ENCODE measurements around the gene MAP7D1.

The MAP7D1 gene

DNA sequence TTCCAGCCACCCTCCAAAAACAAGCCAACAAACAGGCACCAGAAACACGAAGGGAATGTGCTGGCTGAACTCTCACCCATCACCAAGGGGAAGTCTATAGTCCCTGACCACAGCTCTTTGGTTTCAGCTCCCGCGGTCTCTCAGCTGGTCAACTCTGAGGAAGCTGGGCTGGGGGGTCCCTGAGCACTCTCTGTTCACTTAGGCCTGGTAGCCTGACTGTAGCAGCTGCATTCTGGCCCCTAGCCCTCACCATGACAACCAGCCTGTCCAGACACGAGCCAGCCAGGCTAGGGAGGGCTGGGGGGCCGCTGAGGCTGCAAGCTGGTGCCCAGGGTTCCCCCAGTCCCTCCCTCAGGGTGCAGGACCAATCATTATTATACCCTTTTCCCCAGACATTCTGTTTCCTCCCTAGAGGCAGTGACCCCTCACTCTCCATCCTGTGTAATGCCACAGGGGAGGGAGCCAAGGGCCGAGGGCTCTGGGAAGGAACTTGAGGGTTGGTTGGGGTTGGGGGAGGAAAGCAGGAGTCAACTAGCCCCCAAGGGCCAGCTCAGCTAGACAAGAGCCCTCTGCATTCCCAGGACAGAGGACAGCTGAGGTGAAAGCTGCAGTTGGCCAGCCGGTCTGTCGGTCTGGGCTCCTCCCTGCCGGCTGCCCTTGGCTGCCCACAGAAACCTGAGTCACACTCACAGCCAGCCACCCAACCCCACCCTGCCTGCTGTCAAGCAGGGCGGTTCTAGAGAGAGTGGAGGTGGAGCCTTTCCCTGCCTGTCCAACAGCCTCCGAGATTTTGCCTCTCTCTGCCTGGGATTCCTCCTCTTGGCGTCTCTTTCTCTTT is 5.4 kb upstream of the MAP7D1 start:
- peak; percentile 92 for DNase-seq (ENCODE audit: low read depth)
- peak overlapping the region; percentile 27 for H3K4me3 ChIP-seq (ENCODE audit: low read depth, low read length)
- TF ChIP-seq, protein P1, sequence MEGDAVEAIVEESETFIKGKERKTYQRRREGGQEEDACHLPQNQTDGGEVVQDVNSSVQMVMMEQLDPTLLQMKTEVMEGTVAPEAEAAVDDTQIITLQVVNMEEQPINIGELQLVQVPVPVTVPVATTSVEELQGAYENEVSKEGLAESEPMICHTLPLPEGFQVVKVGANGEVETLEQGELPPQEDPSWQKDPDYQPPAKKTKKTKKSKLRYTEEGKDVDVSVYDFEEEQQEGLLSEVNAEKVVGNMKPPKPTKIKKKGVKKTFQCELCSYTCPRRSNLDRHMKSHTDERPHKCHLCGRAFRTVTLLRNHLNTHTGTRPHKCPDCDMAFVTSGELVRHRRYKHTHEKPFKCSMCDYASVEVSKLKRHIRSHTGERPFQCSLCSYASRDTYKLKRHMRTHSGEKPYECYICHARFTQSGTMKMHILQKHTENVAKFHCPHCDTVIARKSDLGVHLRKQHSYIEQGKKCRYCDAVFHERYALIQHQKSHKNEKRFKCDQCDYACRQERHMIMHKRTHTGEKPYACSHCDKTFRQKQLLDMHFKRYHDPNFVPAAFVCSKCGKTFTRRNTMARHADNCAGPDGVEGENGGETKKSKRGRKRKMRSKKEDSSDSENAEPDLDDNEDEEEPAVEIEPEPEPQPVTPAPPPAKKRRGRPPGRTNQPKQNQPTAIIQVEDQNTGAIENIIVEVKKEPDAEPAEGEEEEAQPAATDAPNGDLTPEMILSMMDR (IDR thresholded peaks at IDR 0.05; ENCODE audit: insufficient read depth, low read depth, low read length, missing control alignments): no peak

DNA sequence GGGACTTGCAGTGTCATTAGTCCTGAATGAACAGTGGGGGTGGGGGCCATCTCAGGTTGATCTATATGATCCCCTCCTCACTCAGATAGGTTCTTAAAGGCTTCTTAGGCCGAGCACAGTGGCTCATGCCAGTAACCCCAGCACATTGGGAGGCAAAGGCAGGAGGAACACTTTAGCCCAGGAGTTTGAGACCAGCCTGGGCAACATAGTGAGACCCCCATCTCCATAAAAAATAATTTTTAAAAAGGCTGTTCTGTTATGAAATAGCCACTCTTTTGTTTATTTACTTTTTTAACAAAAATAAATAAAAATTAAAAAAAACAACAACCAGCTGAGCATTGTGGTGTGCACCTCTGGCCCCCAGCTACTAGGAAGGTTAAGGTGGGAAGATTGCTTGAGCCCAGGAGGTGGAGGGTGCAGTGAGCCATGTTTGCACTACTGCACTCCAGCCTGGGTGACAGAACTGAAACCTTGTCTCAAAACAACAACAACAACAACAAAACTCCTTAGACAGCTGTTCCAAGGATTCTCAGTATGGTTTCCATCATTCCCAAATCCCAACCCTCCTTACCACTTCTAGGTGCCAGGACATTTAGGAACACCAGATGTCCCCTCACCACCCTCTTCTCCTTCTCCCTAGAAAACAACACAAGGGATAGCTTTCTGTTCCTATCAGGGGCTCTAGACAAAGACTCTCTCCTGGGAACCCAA is 4.7 kb upstream of the MAP7D1 start:
- H3K4me3 ChIP-seq (ENCODE audit: low read depth, low read length): peak overlapping the region; percentile 2; the same call in 1 of the 2 replicates
- TF ChIP-seq, protein P1 (IDR thresholded peaks at IDR 0.05; ENCODE audit: insufficient read depth, low read depth, low read length, missing control alignments): no peak
- no peak for DNase-seq (ENCODE audit: low read depth)

DNA sequence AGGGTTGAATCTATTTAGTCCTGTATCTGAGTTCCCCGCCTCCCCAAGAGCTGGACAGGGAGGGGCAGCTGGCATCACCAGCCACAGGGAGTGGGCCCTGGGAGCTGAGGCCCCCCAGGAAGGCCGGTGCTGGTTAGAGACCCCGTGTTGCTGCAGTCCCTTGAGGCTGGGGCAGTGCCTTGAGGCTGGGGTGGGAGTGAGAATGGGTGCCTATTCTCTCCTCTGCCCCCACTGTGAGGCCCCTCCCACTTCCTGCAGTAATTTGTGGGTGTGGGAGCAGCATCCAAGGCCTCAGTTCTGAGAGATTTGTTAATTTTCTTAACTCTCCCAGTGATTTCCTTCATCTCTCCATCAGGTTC is 4.1 kb upstream of the MAP7D1 start:
- peak; percentile 49 for DNase-seq (ENCODE audit: low read depth)
- TF ChIP-seq, protein P1 (IDR thresholded peaks at IDR 0.05; ENCODE audit: insufficient read depth, low read depth, low read length, missing control alignments): no peak

DNA sequence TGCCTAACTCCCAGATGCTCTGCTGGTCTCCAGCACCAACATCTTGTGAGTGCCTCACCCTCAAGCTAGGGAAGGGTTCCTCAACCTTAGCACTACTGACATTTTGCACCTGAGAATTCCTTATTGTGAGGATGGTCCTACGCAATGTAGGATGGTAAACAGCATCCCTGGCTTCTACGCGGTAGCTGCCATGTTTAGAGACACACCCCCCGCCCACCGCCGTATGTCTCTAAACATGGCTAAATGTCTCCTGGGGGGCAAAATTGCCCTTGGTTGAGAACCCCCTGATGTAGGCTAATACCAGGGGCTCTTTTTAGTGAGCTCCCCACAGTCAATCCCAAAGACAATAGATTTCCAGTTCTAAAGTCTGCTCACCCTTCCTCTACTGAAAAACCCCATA is 2.5 kb upstream of the MAP7D1 start:
- no peak for DNase-seq (ENCODE audit: low read depth)
- no peak overlapping the region for H3K4me3 ChIP-seq (ENCODE audit: low read depth, low read length)
- TF ChIP-seq, protein P1 (IDR thresholded peaks at IDR 0.05; ENCODE audit: insufficient read depth, low read depth, low read length, missing control alignments): no peak

More for the DNA sequence above, 4.1 kb upstream of the MAP7D1 start:
- H3K4me3 ChIP-seq (ENCODE audit: low read depth, low read length): no peak overlapping the region

DNA sequence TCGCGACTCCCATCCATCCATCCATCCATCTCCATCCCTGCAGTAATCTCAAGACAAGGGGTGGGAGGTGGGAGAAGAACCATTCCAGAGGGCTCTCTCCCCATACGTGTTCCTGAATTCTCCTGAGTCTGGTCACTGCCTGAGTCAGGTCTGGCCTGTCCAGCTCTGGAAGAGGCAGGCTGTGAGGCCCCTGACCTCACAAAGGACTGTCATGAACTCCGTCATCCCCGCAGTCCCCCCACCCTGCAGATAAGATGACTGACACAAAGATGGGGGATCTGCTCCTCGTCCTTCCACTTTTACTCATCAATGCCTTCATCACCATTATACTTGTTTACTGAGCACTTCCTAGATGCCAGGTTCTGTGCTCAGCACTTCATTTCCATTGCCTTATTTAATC is 1.6 kb upstream of the MAP7D1 start:
- no peak for DNase-seq (ENCODE audit: low read depth)
- TF ChIP-seq, protein P1 (IDR thresholded peaks at IDR 0.05; ENCODE audit: insufficient read depth, low read depth, low read length, missing control alignments): no peak
- H3K4me3 ChIP-seq (ENCODE audit: low read depth, low read length): no peak overlapping the region

DNA sequence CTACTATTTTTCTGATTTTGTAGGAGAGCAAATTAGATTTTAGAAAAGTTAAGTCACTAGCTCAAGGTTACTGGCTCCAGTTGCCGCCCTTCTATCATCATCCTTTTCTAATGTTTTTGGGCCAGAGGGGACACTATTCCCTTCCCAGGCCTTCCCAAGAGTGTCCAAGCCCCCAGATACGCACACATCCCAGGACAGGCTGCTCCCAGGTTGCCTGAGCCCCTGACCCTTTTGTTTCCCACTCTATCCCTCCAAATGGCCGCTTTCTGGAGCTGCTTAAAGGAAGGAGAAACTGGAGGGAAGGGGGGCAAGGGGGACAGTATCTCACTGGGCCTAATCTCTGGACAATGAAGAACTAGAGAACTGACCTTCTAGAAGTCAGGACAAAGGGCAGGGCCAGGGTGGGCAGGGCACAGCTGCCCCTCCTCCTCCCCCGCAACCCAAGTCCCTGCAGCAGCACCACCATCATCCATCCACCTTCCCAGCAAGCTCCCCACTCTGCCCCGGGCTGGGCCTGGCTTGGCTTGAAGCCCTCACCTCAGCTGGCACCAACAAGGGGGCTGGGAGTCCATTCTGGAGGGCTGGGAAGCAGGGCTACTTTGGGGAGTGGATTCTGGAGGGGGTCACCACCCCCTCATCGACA is 1.1 kb upstream of the MAP7D1 start:
- no peak for DNase-seq (ENCODE audit: low read depth)
- H3K4me3 ChIP-seq (ENCODE audit: low read depth, low read length): peak overlapping the region; percentile 89
- TF ChIP-seq, protein P1 (IDR thresholded peaks at IDR 0.05; ENCODE audit: insufficient read depth, low read depth, low read length, missing control alignments): no peak
